ENCODE results near the gene ANGPTL1.

DNA sequence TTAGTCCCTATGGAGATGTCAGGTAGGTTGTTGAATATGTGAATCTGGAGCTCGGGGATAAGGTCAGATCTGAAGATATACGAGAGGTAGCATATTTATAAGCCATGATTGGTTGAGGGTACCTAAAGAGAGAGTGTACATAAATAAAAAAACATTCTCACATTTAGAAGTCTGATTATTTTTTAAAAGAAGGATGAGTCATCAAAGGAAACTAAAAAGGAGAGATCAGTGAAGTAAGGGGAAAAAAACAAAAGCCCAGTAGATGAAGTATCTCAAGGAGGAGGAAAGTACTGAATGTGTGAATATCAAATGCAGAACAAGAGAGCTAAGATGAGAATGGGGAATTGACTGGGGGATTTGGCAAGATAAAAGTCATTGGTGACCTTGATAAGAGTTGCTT is 15.7 kb upstream of the ANGPTL1 start:
- TF ChIP-seq ZNF146 (tag by site-specific recombination; IDR thresholded peaks at IDR 0.05) (no peak), ZBTB10 (tag by site-specific recombination; IDR thresholded peaks at IDR 0.05) (no peak), ZEB2 (tag by site-specific recombination; IDR thresholded peaks at IDR 0.05) (no peak), ZSCAN16 (tag by site-specific recombination; IDR thresholded peaks at IDR 0.05) (no peak), ZNF121 (tag by site-specific recombination; IDR thresholded peaks at IDR 0.05) (no peak), REPIN1 (tag by site-specific recombination; IDR thresholded peaks at IDR 0.05; ENCODE audit: low read depth) (no peak), ZBTB8A (tag by site-specific recombination; IDR thresholded peaks at IDR 0.05) (no peak)
- TF ChIP-seq, protein P1, sequence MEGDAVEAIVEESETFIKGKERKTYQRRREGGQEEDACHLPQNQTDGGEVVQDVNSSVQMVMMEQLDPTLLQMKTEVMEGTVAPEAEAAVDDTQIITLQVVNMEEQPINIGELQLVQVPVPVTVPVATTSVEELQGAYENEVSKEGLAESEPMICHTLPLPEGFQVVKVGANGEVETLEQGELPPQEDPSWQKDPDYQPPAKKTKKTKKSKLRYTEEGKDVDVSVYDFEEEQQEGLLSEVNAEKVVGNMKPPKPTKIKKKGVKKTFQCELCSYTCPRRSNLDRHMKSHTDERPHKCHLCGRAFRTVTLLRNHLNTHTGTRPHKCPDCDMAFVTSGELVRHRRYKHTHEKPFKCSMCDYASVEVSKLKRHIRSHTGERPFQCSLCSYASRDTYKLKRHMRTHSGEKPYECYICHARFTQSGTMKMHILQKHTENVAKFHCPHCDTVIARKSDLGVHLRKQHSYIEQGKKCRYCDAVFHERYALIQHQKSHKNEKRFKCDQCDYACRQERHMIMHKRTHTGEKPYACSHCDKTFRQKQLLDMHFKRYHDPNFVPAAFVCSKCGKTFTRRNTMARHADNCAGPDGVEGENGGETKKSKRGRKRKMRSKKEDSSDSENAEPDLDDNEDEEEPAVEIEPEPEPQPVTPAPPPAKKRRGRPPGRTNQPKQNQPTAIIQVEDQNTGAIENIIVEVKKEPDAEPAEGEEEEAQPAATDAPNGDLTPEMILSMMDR (tag by site-specific recombination; IDR thresholded peaks at IDR 0.05) = no peak
- TF ChIP-seq, protein P2, sequence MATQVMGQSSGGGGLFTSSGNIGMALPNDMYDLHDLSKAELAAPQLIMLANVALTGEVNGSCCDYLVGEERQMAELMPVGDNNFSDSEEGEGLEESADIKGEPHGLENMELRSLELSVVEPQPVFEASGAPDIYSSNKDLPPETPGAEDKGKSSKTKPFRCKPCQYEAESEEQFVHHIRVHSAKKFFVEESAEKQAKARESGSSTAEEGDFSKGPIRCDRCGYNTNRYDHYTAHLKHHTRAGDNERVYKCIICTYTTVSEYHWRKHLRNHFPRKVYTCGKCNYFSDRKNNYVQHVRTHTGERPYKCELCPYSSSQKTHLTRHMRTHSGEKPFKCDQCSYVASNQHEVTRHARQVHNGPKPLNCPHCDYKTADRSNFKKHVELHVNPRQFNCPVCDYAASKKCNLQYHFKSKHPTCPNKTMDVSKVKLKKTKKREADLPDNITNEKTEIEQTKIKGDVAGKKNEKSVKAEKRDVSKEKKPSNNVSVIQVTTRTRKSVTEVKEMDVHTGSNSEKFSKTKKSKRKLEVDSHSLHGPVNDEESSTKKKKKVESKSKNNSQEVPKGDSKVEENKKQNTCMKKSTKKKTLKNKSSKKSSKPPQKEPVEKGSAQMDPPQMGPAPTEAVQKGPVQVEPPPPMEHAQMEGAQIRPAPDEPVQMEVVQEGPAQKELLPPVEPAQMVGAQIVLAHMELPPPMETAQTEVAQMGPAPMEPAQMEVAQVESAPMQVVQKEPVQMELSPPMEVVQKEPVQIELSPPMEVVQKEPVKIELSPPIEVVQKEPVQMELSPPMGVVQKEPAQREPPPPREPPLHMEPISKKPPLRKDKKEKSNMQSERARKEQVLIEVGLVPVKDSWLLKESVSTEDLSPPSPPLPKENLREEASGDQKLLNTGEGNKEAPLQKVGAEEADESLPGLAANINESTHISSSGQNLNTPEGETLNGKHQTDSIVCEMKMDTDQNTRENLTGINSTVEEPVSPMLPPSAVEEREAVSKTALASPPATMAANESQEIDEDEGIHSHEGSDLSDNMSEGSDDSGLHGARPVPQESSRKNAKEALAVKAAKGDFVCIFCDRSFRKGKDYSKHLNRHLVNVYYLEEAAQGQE (tag by site-specific recombination; IDR thresholded peaks at IDR 0.05) = no peak

Data from HEK293 (cell line).